ENCODE results near the gene MRPS18A.

DNA sequence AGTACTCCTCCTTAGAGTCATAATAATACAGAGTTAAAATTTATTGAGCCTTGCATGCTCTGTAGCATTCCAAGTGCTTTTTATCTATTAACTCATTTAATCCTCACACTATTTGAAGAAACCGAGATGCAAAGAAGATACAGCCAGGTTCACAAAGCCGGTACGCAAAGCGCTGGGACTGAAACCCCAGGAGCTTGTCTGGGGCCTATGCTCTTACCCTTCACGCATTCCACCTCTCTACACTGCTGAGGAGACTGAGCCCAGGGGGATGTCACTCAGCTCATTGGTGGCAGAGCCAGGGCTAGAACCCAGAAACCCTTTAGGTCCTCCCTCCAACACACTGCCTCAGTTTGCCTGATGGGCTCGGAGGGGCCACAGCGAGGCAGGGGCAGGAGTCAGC, 19.7 kb upstream of the MRPS18A start:
- no peak for TF ChIP-seq POLR2A (IDR thresholded peaks at IDR 0.05)
- TF ChIP-seq, protein P1, sequence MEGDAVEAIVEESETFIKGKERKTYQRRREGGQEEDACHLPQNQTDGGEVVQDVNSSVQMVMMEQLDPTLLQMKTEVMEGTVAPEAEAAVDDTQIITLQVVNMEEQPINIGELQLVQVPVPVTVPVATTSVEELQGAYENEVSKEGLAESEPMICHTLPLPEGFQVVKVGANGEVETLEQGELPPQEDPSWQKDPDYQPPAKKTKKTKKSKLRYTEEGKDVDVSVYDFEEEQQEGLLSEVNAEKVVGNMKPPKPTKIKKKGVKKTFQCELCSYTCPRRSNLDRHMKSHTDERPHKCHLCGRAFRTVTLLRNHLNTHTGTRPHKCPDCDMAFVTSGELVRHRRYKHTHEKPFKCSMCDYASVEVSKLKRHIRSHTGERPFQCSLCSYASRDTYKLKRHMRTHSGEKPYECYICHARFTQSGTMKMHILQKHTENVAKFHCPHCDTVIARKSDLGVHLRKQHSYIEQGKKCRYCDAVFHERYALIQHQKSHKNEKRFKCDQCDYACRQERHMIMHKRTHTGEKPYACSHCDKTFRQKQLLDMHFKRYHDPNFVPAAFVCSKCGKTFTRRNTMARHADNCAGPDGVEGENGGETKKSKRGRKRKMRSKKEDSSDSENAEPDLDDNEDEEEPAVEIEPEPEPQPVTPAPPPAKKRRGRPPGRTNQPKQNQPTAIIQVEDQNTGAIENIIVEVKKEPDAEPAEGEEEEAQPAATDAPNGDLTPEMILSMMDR (IDR thresholded peaks at IDR 0.05), result no peak
